Liver (tissue), 2 donors: ENCODE results near the gene DSE.

ENCODE experiments used
- FOXA1 ChIP-seq: IDR thresholded peaks from 2 replicates; pipeline ENCODE4 v1.6.1; 2016; ENCODE audit warnings: antibody characterized with exemption
- RAD21 ChIP-seq, 2 donors: IDR thresholded peaks; 2 replicates each; pipeline ENCODE4 v1.6.1; 2016; ENCODE audit warnings: antibody characterized with exemption in 2 of 2, mild to moderate bottlenecking in 2 of 2
- donor health status: healthy.

DNA sequence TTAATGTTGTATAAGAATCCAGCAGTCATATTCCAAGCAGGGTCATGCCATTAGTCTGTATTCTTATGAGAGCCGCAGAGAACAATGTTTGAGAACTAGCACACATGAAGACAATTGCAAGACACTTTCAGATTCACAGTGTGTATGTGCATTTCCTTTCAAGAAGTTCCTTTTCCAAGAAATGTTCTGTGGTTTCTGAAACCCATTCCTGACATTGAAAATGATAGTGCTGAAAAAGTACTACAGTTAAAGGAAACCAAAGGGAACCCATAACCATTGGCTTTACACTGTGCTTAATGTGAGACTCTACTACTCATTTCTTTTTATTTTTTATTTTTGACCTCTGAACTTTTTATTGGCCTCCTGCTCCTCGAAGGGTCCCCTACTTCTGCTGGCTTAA, 86.2 kb downstream of the DSE start:
- TF ChIP-seq FOXA1 (no peak), RAD21 (IDR thresholded peaks at IDR 0.05) (no peak)
